Activated CD4-positive, alpha-beta T cell treated with anti-CD3 and anti-CD28 coated beads, Interleukin-2, Interleukin-6, amounts not matched to agents 100 ng/mL and 50 ng/mL, durations not matched to agents 16 hours and 8 hours (primary cell): ENCODE data around the gene GATAD2B.

Experiments used
- DNase-seq: peaks from one replicate; pipeline ENCODE4 v3.0.0-alpha.2; 2020

Gene GATAD2B

GRCh38 chr1:153922972-153923925 is at the start of gene GATAD2B:
Gene GATAD2B, minus strand, starts transcription at chr1:153922972. Its CDS starts 94,625 bp downstream, at chr1:153828347.
- peak; percentile 100 for DNase-seq

- DNase-seq: no peak
These were observed 47.6 kb upstream of the GATAD2B start for GRCh38 chr1:153970346-153970745.

DNA sequence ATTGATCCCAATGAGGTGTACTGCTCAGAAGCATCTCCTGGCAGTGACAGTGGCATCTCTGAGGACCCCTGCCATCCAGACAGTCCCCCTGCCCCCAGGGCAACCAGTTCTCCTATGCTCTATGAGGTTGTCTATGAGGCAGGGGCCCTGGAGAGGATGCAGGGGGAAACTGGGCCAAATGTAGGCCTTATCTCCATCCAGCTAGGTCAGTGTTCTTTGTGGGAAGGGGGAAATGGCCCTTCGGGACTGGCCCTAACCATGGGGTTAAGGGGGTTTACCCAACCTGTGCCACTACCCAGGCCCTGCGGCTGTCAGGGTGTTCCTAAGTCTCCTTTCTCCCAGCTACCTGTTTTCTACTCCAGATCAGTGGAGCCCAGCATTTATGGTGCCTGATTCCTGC is 46.2 kb upstream of the GATAD2B start:
- no peak for DNase-seq

DNA sequence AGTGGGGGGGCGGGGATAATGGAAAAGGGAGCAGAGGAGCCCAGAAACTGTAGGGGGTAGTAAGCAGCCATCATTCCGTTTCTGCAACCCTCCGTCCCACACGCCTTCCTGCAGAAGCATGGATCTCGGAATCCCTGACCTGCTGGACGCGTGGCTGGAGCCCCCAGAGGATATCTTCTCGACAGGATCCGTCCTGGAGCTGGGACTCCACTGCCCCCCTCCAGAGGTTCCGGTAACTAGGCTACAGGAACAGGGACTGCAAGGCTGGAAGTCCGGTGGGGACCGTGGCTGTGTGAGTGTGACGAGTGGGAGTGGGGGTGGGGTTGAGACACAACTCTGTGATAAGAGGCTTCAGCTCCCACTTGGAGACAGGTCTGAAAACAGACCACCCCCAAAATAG is 45.6 kb upstream of the GATAD2B start:
- DNase-seq: no peak

DNA sequence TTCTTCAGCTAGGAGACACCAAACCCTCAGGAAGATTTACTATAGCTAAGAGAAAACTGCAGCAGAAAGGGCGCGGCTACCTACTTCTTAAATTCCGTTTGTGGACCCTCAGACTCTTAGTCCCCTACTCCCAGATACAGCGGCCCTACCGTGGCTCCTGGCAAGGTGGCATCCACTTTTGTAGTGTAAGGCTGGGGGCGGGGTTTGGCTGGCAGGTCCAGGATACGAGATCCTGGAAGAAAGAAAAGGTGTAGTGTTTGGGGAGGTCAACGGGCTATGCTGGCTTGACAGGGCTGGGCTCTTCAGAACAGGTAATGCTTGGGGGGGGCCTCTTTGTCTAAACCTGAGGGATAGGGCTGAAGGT is 45.2 kb upstream of the GATAD2B start:
- DNase-seq: no peak

- DNase-seq: peak; percentile 94
These were observed 44.6 kb upstream of the GATAD2B start, which contains the start of gene CREB3L4 for GRCh38 chr1:153967107-153967999. Gene CREB3L4, plus strand, starts transcription at chr1:153967902. Its CDS starts 624 bp downstream, at chr1:153968526.

DNA sequence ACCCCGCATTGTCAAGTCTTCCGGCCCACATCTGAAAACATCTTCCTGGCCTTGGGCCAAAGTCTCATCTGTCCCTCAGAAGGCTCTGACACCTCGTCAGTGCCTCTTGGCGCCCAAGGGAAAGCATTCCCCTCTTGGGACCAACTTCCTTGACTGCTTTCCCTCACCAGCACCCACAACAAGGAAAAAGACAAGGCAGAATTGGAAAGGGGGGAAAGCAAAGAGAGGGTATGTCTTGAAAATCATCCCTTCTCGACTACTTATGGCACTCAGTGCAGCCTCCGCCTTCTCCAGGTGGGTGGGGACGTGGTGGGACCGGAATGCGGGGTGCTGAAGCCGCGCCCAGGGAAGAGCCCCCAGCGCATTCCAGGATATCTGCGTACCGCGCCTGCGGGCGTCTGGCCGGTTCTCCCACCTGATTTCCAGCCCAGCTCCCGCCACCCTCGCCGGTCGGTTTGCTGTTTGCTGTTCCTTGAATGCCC is 41.1 kb upstream of the GATAD2B start:
- no peak for DNase-seq

GRCh38 chr1:153963030-153963849 is 40.5 kb upstream of the GATAD2B start, which contains the start of gene SLC39A1:
Gene SLC39A1, minus strand, starts transcription at chr1:153963537. Its CDS starts 822 bp downstream, at chr1:153962715.
- peak; percentile 98 for DNase-seq

DNA sequence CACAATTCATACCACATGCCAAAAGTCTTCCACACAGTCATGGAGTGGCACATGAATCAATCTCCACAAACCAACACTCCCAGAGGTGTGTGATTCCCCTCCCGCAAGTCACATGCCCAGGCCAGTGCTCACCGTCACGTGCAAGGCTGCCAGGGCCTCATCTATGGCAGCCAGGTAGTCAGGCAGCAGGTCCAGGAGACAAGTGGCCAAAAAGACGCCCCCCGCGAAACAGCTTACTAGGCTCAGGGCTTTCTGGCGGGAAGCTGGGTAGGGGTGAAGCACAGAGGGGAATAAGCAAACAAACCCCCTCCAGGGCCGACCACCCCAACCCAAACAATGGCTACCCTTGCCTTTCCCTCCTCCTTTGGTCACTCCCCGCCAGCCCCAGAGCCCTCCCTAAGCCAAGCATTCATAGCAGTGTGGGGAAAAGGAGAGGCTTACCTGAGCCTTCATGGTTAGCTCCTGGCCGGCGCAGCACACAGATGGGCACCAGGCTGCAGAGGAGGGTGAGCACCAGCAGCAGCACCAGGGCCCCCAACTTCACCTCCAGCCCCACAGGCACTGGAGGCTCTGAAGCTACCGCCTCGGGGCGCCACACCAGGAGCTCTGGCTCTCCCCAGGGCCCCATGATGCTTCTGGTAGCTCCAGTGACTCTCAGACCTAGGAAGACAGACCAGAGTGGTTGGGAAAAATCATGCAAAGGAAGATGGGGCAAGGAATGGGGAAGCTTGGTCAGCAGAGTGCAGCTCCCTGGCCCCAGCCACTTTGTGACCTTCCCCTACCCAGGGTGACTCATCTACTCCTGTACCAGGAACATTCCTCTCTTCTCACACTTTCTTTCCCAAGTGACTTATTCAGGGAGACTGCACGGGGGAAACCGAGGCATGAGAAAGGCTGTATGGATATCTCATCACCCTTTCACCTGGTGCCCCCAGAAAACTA is 39.6 kb upstream of the GATAD2B start:
- DNase-seq: no peak

DNA sequence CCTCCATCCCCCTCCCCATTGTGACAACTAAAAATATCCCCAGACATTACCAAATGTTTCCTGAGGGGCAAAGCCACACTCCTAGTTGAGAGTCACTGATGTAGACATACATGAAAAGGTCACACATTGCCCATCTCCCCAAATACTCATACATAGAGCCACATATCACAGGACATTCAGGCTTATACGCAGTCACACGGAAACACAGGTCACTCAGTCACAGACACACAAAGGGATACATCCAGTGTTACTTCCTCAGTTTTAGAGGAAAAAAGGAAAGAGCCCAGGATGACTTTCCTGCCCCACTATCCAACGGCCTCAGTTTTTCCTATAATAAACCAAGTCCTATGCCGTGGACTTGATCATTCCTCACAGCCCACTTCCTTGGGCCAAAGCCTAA is 38.6 kb upstream of the GATAD2B start:
- DNase-seq: no peak

DNA sequence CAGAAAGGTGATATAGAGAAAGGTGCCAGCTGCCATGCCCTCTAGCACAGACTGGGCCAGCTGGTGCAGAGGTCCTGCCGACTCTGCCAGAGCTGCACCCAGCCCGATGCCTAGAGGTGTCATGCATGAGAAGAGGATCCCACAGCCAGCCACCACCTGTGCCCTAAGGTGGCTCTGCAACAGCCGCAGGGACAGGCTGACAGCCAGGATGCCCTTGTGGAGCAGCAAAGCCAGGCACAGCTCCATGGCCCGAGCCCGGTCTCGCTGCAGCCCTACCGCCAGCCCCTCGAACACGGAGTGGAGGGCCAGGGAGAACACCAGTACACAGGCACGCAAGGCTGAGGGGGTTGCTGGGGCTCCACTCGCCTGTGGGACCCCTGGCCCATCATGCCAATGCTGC is 37.4 kb upstream of the GATAD2B start:
- DNase-seq: no peak

DNA sequence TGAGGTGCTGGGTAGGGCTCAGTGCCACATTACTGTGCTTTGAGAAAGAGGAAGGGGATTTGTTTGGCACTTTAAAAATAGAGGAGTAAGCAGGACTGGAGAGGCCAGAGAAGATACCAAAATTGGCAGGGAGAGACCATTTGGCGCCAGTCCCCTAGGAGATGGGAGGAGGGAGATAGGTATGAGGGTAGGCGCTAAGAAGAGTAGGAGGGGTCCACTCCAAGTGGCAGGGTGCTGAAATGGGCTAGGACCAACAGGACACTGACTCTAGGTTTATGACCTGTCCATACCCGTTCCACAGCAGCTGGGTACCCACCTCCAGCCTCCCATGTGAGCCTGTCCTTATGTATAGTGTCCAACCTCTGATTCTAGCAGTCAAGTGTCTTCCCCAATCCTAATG is 36.7 kb upstream of the GATAD2B start:
- no peak for DNase-seq

DNA sequence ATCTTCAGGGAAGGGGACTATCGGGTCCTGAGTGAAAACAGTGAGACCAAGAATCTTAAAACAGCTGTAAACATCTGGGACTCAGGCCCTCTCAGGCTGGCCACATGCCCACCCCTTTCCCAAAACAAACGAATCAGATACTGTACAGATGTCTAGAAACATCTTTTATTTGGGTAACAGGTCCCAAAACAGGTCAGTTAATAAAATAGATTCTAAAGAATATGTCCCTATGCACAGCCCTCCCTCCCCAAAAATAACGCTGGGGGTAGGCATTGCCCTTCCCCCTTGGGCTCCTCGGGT is 36.1 kb upstream of the GATAD2B start:
- no peak for DNase-seq

DNA sequence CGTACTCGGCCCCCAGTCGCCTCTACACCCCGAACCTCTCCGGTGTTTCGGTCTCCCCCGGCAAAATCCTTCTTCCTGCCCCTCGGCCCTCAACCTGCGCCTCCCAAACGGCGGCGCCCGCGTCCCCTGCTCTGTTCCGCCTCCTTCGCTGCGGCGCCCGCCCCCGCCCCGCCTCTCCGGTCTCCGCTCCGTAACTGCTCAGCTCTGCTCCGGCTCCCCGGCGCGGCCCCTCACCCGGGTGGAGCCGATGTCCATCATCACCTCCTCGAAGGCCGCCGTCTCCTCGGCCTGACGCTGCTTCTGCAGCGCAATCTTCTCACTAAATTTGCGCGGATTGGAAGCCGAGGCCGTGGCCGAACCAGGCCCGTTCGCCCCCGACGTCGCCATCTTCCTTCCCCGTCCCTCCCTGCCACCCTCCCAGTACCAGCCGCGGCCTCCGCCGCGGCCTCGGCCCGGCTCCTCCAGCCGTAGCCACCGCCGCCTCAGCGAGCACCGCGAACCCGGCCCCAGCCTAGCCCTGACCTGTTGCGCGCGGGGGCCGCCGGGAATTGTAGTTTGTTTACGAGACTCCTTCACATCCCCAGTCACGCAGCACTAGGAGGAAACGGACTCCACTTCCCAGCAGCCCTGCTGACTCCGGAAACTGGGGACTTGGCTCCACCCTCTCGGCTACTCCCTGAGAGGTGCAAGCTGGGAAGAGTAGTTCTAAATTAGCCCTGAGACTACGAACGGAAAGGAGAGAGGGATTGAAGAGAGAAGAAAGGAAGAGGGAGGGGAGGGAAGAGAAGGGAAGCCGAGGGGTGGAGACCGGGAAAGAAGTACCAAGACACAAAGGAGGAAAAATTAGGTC is 35.6 kb upstream of the GATAD2B start, which contains the start of gene CRTC2:
Gene CRTC2, minus strand, starts transcription at position 502 of the 850 bp plus-strand sequence. Its CDS starts 115 bp downstream, at position 387.
- peak; percentile 99 for DNase-seq

DNA sequence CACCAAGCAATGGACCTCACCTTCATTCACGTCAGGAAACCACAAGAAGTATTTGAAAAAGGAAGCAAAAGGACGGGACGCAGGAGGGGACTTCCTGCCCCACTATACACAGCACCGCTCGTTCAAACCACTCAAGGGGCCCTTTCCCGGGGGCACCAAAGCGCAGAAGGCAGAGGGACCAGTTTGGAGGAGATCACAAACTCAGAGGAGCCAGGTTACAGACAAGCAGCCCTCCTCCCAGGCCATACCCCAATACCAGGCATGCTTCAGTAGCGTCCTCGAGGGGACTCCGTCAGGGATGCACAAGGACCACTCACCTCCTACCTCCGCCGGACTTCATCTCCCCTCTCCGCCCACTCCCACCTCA is 35.0 kb upstream of the GATAD2B start:
- peak; percentile 48 for DNase-seq

DNA sequence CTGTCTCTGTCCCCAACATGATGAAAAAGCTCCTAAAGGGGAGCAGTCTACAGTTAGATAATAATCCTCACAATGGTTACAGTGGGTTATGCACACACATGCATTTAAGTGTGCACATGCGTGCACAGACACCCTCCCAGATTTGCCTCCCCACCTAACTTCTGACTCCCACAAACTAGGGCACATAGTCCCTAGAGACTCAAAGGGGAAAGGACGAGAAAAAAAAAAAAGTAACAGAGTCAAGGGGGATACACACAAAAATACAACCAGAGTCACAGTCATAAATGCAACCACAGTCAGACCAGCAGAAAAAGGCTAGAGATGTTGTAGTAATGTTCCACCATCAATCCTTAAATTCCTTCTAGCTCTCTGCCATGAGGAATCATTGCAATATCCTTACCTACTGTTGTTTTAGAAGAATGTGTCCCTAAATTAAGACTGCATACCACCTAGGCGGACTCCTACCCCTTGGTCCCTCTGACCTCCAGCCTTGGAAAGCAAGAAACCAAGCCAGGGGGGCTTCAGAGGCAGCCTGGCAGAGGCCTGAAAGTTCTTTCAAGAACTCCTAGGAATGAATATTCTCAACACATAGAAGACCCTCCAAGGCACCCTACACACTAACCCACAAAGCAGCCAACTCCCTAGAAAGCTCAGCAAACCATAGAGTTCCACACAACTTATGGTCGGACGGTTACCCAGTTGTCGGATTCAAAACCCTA is 34.4 kb upstream of the GATAD2B start:
- no peak for DNase-seq

DNA sequence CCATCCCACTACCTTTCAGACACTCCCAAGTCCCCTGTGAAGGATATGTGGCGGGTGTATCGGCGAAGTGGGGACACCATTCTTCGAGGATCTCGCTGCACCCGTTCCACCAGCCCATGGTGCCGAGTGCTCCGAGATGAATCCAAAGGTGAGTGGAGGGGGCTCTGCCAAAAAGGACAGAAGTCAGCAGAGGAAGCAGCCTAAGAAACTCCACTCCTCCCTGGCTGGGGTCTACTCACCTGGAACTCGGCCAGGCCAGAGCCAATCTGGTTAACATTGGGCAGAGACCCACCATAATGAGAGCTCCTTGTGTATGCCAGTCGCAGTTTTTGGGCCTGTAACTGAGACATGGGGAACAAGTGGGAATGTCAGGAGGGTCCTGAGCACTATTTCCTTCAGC is 32.1 kb upstream of the GATAD2B start:
- DNase-seq: no peak

GRCh38 chr1:153953859-153954365 is 31.1 kb upstream of the GATAD2B start:
- DNase-seq: no peak

- no peak for DNase-seq
These were observed 29.0 kb upstream of the GATAD2B start for GRCh38 chr1:153951801-153952200.
